GM12878 (cell line): ENCODE results near the gene NRXN3. TPM values are rescaled to one million over a fixed set of nuclear protein-coding genes. Genes with fewer than 3 reads are reported as not detected.
A peak's percentile ranks its signal among the peaks of the same experiment; 100 is the strongest.

Source experiments
- ASH2L ChIP-seq: fragments of 300-600, 200-600 bp; sonication (generic); IDR thresholded peaks from 2 replicates; pipeline ENCODE4 v1.6.1; 2017; ENCODE audit warnings: low read depth, mild to moderate bottlenecking, borderline replicate concordance
- ATF2 ChIP-seq: IDR thresholded peaks from 2 replicates; pipeline ENCODE4 v1.6.1; 2012; ENCODE audit warnings: low read length, inconsistent platforms
- ATF3 ChIP-seq: IDR thresholded peaks from 2 replicates; pipeline ENCODE4 v1.6.1; 2011; ENCODE audit warnings: low read depth, mild to moderate bottlenecking, low read length, moderate library complexity, borderline replicate concordance; ENCODE audit errors: extremely low read depth
- BCL11A ChIP-seq: IDR thresholded peaks from 2 replicates; pipeline ENCODE4 v1.6.1; 2011; ENCODE audit warnings: low read depth, low read length
- BHLHE40 ChIP-seq, 2 experiments: fragments of 450-650 bp in 1 of 2; IDR thresholded peaks; 2 replicates each; pipeline ENCODE4 v1.6.1; 2011 to 2017; ENCODE audit warnings: low read depth in 2 of 2, borderline replicate concordance in 1 of 2, improper control_type of control experiment in 1 of 2, low read length in 1 of 2, mild to moderate bottlenecking in 1 of 2
- CEBPB ChIP-seq, 2 experiments: fragments of 150-350 bp in 1 of 2; IDR thresholded peaks; 2 replicates each; pipeline ENCODE4 v1.6.1; 2012 to 2014; ENCODE audit warnings: low read depth in 2 of 2, low read length in 2 of 2, borderline replicate concordance in 1 of 2, inconsistent platforms in 1 of 2
- ELK1 ChIP-seq: IDR thresholded peaks from 2 replicates; pipeline ENCODE4 v1.6.1; 2012; ENCODE audit warnings: low read depth, low read length, improper control_type of control experiment
- FOXM1 ChIP-seq: IDR thresholded peaks from 2 replicates; pipeline ENCODE4 v1.6.1; 2012; ENCODE audit warnings: low read depth, mild to moderate bottlenecking, inconsistent platforms, low read length, moderate library complexity
- NFIC ChIP-seq: IDR thresholded peaks from 2 replicates; pipeline ENCODE4 v1.6.1; 2012; ENCODE audit warnings: low read depth, mild to moderate bottlenecking, inconsistent platforms, low read length, moderate library complexity
- NR2C1 ChIP-seq: fragments of 450-650 bp; IDR thresholded peaks from 2 replicates; pipeline ENCODE4 v1.6.1; 2017; ENCODE audit warnings: antibody characterized with exemption, mild to moderate bottlenecking, moderate library complexity
- NR2F1 ChIP-seq: fragments of 450-650 bp; conservative IDR thresholded peaks from 2 replicates; pipeline ENCODE4 v1.6.1; 2017; ENCODE audit warnings: mild to moderate bottlenecking
- PML ChIP-seq: IDR thresholded peaks from 2 replicates; pipeline ENCODE4 v1.6.1; 2012; ENCODE audit warnings: low read length, inconsistent platforms
- REST ChIP-seq: IDR thresholded peaks from 2 replicates; pipeline ENCODE4 v1.6.1; 2012; ENCODE audit warnings: mild to moderate bottlenecking, low read depth, low read length
- RFX5 ChIP-seq: IDR thresholded peaks from 2 replicates; pipeline ENCODE4 v1.6.1; 2011; ENCODE audit warnings: low read depth, low read length, improper control_type of control experiment
- RUNX3 ChIP-seq: IDR thresholded peaks from 2 replicates; pipeline ENCODE4 v1.6.1; 2012; ENCODE audit warnings: low read length, inconsistent platforms
- TARDBP ChIP-seq: IDR thresholded peaks from 2 replicates; pipeline ENCODE4 v1.6.1; 2016; ENCODE audit warnings: borderline replicate concordance
- YBX1 ChIP-seq: fragments of 450-650 bp; IDR thresholded peaks from 2 replicates; pipeline ENCODE4 v1.6.1; 2016; ENCODE audit warnings: antibody characterized with exemption
- ZNF687 ChIP-seq: fragments of 450-650 bp; IDR thresholded peaks from 2 replicates; pipeline ENCODE4 v1.6.1; 2017; ENCODE audit warnings: mild to moderate bottlenecking, moderate library complexity
- ZZZ3 ChIP-seq: IDR thresholded peaks from 2 replicates; pipeline ENCODE4 v1.6.1; 2011; ENCODE audit warnings: low read depth; ENCODE audit not compliant: control insufficient read depth, insufficient read length
- polyA plus RNA-seq, 11 experiments: library from polyadenylated mRNA; depleted of rRNA in 4 of 11; unstranded in 6 of 11; stranded (reverse) in 5 of 11; fragments of >200 nt; fragmentation: Nextera tagmentation in 4 of 11; fragmentation: Illumina TruSeq in 1 of 11; extraction: Ambion mirVana in 4 of 11; extraction: Trizol in 1 of 11; gene quantifications; 1 replicate in 1 of 11; 2 replicates in 10 of 11; pipeline versions ENCODE4 v1.2.1 to v1.2.3, GENCODE V29; 2011 to 2016; ENCODE audit warnings: inconsistent platforms in 2 of 11, missing spikeins in 2 of 11, low read depth in 1 of 11
- total RNA-seq, 4 experiments: library from RNA; depleted of rRNA in 3 of 4; stranded (reverse); fragments of >200 nt in 3 of 4; fragmentation: Illumina TruSeq in 1 of 4; extraction: Trizol in 1 of 4; gene quantifications; 2 replicates each; pipeline versions ENCODE4 v1.2.1 to v1.2.3, GENCODE V29; 2013 to 2021

The NRXN3 gene
- total and polyA plus RNA-seq, 10 of the 15 experiments (the other 5 are each of a cell fraction or from before 2014, with no cell fraction given) = 0.52 to 3.3 (median 1.4) TPM

- no peak for TF ChIP-seq PML
- TF ChIP-seq NR2C1 = no peak
- 0 out of 4 replicates have a peak, but pooled peaks of 1 of the 2 experiments have one; percentile 31 for TF ChIP-seq CEBPB (IDR thresholded peaks at IDR 0.05; ENCODE audit: borderline replicate concordance in 1 of 2, low read depth in 2 of 2, low read length in 2 of 2)
- no peak for TF ChIP-seq RFX5
- no peak for TF ChIP-seq TARDBP
- TF ChIP-seq BCL11A = no peak
- no peak for TF ChIP-seq ATF3
- peak; percentile 86 for TF ChIP-seq ATF2
- TF ChIP-seq RUNX3 = peak; percentile 78
- no peak for TF ChIP-seq ZZZ3
- peak; percentile 78; the same call in 1 of the 2 replicates for TF ChIP-seq FOXM1
- TF ChIP-seq ELK1 = no peak
- TF ChIP-seq ASH2L = no peak
- no peak for TF ChIP-seq REST
- no peak for TF ChIP-seq ZNF687
- no peak for TF ChIP-seq NR2F1
- TF ChIP-seq NFIC = peak; percentile 79
- 0 out of 4 replicates have a peak, but pooled peaks of 1 of the 2 experiments have one; percentile 4 for TF ChIP-seq BHLHE40 (IDR thresholded peaks at IDR 0.05; ENCODE audit: borderline replicate concordance in 1 of 2, low read depth in 2 of 2, low read length in 1 of 2)
- no peak for TF ChIP-seq YBX1
These were observed 233.2 kb downstream of the NRXN3 start (continued) for GRCh38 chr14:78403278-78403815.
